Measurements from ENCODE around the gene CLTC.
A peak's percentile ranks its signal among the peaks of the same experiment; 100 is the strongest.

CLTC gene

DNA sequence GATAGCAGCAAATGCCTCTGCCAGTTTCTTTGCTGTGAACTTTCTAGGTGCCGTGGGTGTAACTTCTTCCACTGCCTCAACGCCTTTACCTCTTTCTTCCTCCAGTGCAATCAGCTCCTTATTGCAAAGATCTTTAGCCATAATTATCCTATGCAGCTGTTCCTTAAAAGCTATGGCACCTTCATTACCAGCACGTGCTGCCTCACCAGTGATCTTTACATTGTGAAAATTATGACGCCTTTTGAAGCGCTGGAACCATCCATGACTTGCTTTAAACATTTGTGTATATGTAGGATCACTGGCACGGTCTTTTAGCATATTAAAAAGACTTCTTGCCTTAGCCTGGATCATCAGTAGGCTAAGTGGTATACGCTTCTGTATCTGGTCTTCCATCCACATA lies 79.5 kb downstream of the CLTC start:
- Histone ChIP-seq H3K4me3 (ENCODE audit: low read depth, low read length) (no peak overlapping the region), H3K36me3 (ENCODE audit: insufficient read depth, low read length) (peaks cover 52% of the 10 kb centered on the region), H3K4me1 (ENCODE audit: control insufficient read depth, insufficient read depth, low read length, unreplicated experiment) (no peaks in the 10 kb centered on the region), H3K79me2 (ENCODE audit: control insufficient read depth, insufficient read depth, low read length, unreplicated experiment) (peaks cover 94% of the 10 kb centered on the region), H2AFZ (ENCODE audit: low read length, unreplicated experiment) (no peak overlapping the region), H3K27ac (ENCODE audit: low read depth, low read length) (no peak overlapping the region), H3K27me3 (ENCODE audit: insufficient read depth, low read length) (no peaks in the 10 kb centered on the region)

GRCh38 chr17:59699786-59700185 lies 80.1 kb downstream of the CLTC start:
- Histone ChIP-seq H2AFZ (ENCODE audit: low read length, unreplicated experiment) (no peak overlapping the region), H3K36me3 (ENCODE audit: insufficient read depth, low read length) (peaks cover 46% of the 10 kb centered on the region), H3K27me3 (ENCODE audit: insufficient read depth, low read length) (no peaks in the 10 kb centered on the region), H3K27ac (ENCODE audit: low read depth, low read length) (no peak overlapping the region), H3K4me3 (ENCODE audit: low read depth, low read length) (no peak overlapping the region), H3K79me2 (ENCODE audit: control insufficient read depth, insufficient read depth, low read length, unreplicated experiment) (peaks cover 94% of the 10 kb centered on the region), H3K4me1 (ENCODE audit: control insufficient read depth, insufficient read depth, low read length, unreplicated experiment) (no peaks in the 10 kb centered on the region)

DNA sequence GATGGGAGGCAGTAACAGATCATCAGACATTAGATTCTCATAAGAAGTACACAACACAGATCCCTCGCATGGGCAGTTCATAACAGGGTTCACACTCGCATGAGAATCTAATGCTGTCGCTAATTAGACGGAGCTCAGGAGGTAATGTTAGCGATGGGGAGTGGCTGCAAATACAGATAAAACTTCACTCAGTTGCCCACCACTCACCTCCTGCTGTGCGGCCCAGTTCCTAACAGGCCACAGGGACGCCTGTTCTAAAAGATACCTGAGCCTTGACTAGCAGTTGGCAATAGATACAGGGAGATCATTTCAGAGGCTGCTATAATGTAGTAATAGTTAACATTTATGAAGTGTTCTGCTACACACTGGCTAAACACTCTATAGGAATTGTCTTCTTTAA lies 82.6 kb downstream of the CLTC start:
- H3K79me2 ChIP-seq (ENCODE audit: control insufficient read depth, insufficient read depth, low read length, unreplicated experiment), result peaks cover 97% of the 10 kb centered on the region
- H2AFZ ChIP-seq (ENCODE audit: low read length, unreplicated experiment), result no peak overlapping the region
- no peak overlapping the region for H3K27ac ChIP-seq (ENCODE audit: low read depth, low read length)
- H3K36me3 ChIP-seq (ENCODE audit: insufficient read depth, low read length), result peaks cover 25% of the 10 kb centered on the region
- H3K4me1 ChIP-seq (ENCODE audit: control insufficient read depth, insufficient read depth, low read length, unreplicated experiment), result peaks cover 10% of the 10 kb centered on the region
- H3K27me3 ChIP-seq (ENCODE audit: insufficient read depth, low read length), result no peaks in the 10 kb centered on the region
- no peak overlapping the region for H3K4me3 ChIP-seq (ENCODE audit: low read depth, low read length)

- H2AFZ ChIP-seq (ENCODE audit: low read length, unreplicated experiment), result peak within 1 kb of the TSS; percentile 70
- H3K27me3 ChIP-seq (ENCODE audit: insufficient read depth, low read length), result no peaks in the 10 kb centered on the region
- peak within 1 kb of the TSS; percentile 90 for H3K27ac ChIP-seq (ENCODE audit: low read depth, low read length)
- H3K79me2 ChIP-seq (ENCODE audit: control insufficient read depth, insufficient read depth, low read length, unreplicated experiment), result peaks cover 95% of the 10 kb centered on the region
- H3K4me1 ChIP-seq (ENCODE audit: control insufficient read depth, insufficient read depth, low read length, unreplicated experiment), result peaks cover 20% of the 10 kb centered on the region
- H3K4me3 ChIP-seq (ENCODE audit: low read depth, low read length), result peak within 1 kb of the TSS; percentile 100
- no peaks in the 10 kb centered on the region for H3K36me3 ChIP-seq (ENCODE audit: insufficient read depth, low read length)
Measured at GRCh38 chr17:59707149-59707970, 87.7 kb downstream of the CLTC start, which contains the start of the genes PTRH2 and VMP1. TSS of gene PTRH2 (minus strand) at chr17:59707430. CDS start at chr17:59697978, 9,452 bp downstream. TSS of gene VMP1 (plus strand) at chr17:59707654. CDS start at chr17:59731447, 23,793 bp downstream.

DNA sequence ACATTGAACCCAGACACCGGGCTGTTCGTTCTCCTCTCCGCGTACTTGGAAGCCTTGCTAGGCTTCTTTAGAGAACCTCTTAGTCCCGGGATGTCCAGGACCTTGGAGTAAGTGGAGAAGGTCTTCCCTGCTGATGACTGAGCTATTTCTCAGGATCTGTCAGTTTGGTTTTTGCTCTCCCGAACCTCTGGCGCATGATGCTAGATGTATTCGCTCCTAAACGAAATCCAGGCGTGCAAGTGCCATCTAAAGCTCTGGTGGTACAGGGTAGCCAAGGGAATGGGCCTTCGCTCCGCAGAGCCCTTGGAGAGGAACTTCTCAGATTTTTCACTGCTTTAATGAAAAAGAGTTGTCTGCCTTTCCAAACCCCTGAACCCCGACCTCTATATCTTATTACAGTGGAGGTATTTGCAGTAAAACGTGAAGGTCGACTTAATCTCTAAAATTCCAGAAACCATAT lies 88.3 kb downstream of the CLTC start:
- Histone ChIP-seq H3K79me2 (ENCODE audit: control insufficient read depth, insufficient read depth, low read length, unreplicated experiment) (peaks cover 95% of the 10 kb centered on the region), H3K27me3 (ENCODE audit: insufficient read depth, low read length) (no peaks in the 10 kb centered on the region), H2AFZ (ENCODE audit: low read length, unreplicated experiment) (peak overlapping the region; percentile 70)

GRCh38 chr17:59711936-59712335 lies 92.2 kb downstream of the CLTC start:
- H3K27ac ChIP-seq (ENCODE audit: low read depth, low read length), result no peak overlapping the region
- H3K4me1 ChIP-seq (ENCODE audit: control insufficient read depth, insufficient read depth, low read length, unreplicated experiment), result peaks cover 10% of the 10 kb centered on the region
- H2AFZ ChIP-seq (ENCODE audit: low read length, unreplicated experiment), result no peak overlapping the region
- H3K4me3 ChIP-seq (ENCODE audit: low read depth, low read length), result no peak overlapping the region
- no peaks in the 10 kb centered on the region for H3K27me3 ChIP-seq (ENCODE audit: insufficient read depth, low read length)
- H3K79me2 ChIP-seq (ENCODE audit: control insufficient read depth, insufficient read depth, low read length, unreplicated experiment), result peaks cover 87% of the 10 kb centered on the region
- H3K36me3 ChIP-seq (ENCODE audit: insufficient read depth, low read length), result no peaks in the 10 kb centered on the region

More for the DNA sequence above, 88.3 kb downstream of the CLTC start:
- Histone ChIP-seq H3K4me3 (ENCODE audit: low read depth, low read length) (peak overlapping the region; percentile 100), H3K27ac (ENCODE audit: low read depth, low read length) (peak overlapping the region; percentile 90), H3K4me1 (ENCODE audit: control insufficient read depth, insufficient read depth, low read length, unreplicated experiment) (peaks cover 20% of the 10 kb centered on the region), H3K36me3 (ENCODE audit: insufficient read depth, low read length) (no peaks in the 10 kb centered on the region)

DNA sequence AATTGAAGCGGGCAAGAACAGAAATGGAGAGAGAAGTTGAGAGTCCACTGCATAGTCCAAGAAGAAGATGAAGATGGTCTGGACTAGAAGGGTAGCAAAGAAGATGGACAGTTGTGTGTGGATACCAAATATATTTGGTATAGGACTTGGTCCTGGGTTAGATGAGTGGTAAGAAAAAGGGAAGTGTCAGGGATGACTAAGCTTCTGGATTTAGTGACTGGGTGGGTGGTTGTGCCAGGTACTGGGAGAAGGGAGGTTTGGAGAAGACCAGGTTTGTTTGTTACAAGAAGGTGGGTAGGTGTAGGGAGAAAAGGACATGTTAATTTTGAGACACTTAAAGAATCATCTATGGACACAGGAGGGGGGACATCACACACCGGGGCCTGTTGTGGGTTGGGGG lies 93.2 kb downstream of the CLTC start:
- H2AFZ ChIP-seq (ENCODE audit: low read length, unreplicated experiment), result no peak overlapping the region

GRCh38 chr17:59714255-59714654 lies 94.6 kb downstream of the CLTC start:
- H3K4me1 ChIP-seq (ENCODE audit: control insufficient read depth, insufficient read depth, low read length, unreplicated experiment), result peaks cover 4% of the 10 kb centered on the region

More for the DNA sequence above, 93.2 kb downstream of the CLTC start:
- H3K4me1 ChIP-seq (ENCODE audit: control insufficient read depth, insufficient read depth, low read length, unreplicated experiment), result peaks cover 10% of the 10 kb centered on the region
- peaks cover 91% of the 10 kb centered on the region for H3K79me2 ChIP-seq (ENCODE audit: control insufficient read depth, insufficient read depth, low read length, unreplicated experiment)
- H3K36me3 ChIP-seq (ENCODE audit: insufficient read depth, low read length), result no peaks in the 10 kb centered on the region
- no peak overlapping the region for H3K27ac ChIP-seq (ENCODE audit: low read depth, low read length)
- H3K27me3 ChIP-seq (ENCODE audit: insufficient read depth, low read length), result no peaks in the 10 kb centered on the region
- no peak overlapping the region for H3K4me3 ChIP-seq (ENCODE audit: low read depth, low read length)

GRCh38 chr17:59716427-59716826 lies 96.7 kb downstream of the CLTC start:
- no peaks in the 10 kb centered on the region for H3K36me3 ChIP-seq (ENCODE audit: insufficient read depth, low read length)
- peaks cover 87% of the 10 kb centered on the region for H3K79me2 ChIP-seq (ENCODE audit: control insufficient read depth, insufficient read depth, low read length, unreplicated experiment)
- H3K27me3 ChIP-seq (ENCODE audit: insufficient read depth, low read length), result no peaks in the 10 kb centered on the region
- H2AFZ ChIP-seq (ENCODE audit: low read length, unreplicated experiment), result no peak overlapping the region
- H3K27ac ChIP-seq (ENCODE audit: low read depth, low read length), result no peak overlapping the region
- no peaks in the 10 kb centered on the region for H3K4me1 ChIP-seq (ENCODE audit: control insufficient read depth, insufficient read depth, low read length, unreplicated experiment)
- no peak overlapping the region for H3K4me3 ChIP-seq (ENCODE audit: low read depth, low read length)

More at GRCh38 chr17:59714255-59714654, 94.6 kb downstream of the CLTC start:
- no peak overlapping the region for H2AFZ ChIP-seq (ENCODE audit: low read length, unreplicated experiment)
- no peaks in the 10 kb centered on the region for H3K36me3 ChIP-seq (ENCODE audit: insufficient read depth, low read length)
- peaks cover 88% of the 10 kb centered on the region for H3K79me2 ChIP-seq (ENCODE audit: control insufficient read depth, insufficient read depth, low read length, unreplicated experiment)
- no peaks in the 10 kb centered on the region for H3K27me3 ChIP-seq (ENCODE audit: insufficient read depth, low read length)
- H3K4me3 ChIP-seq (ENCODE audit: low read depth, low read length), result no peak overlapping the region
- no peak overlapping the region for H3K27ac ChIP-seq (ENCODE audit: low read depth, low read length)

GRCh38 chr17:59719526-59719925 lies 99.8 kb downstream of the CLTC start:
- no peaks in the 10 kb centered on the region for H3K27me3 ChIP-seq (ENCODE audit: insufficient read depth, low read length)
- H3K4me1 ChIP-seq (ENCODE audit: control insufficient read depth, insufficient read depth, low read length, unreplicated experiment), result no peaks in the 10 kb centered on the region
- peaks cover 89% of the 10 kb centered on the region for H3K79me2 ChIP-seq (ENCODE audit: control insufficient read depth, insufficient read depth, low read length, unreplicated experiment)
- H2AFZ ChIP-seq (ENCODE audit: low read length, unreplicated experiment), result no peak overlapping the region
- H3K27ac ChIP-seq (ENCODE audit: low read depth, low read length), result no peak overlapping the region
- no peaks in the 10 kb centered on the region for H3K36me3 ChIP-seq (ENCODE audit: insufficient read depth, low read length)
- no peak overlapping the region for H3K4me3 ChIP-seq (ENCODE audit: low read depth, low read length)

- H3K4me3 ChIP-seq (ENCODE audit: low read depth, low read length), result no peak overlapping the region
- no peaks in the 10 kb centered on the region for H3K27me3 ChIP-seq (ENCODE audit: insufficient read depth, low read length)
- no peaks in the 10 kb centered on the region for H3K36me3 ChIP-seq (ENCODE audit: insufficient read depth, low read length)
- no peak overlapping the region for H2AFZ ChIP-seq (ENCODE audit: low read length, unreplicated experiment)
- H3K27ac ChIP-seq (ENCODE audit: low read depth, low read length), result no peak overlapping the region
- H3K4me1 ChIP-seq (ENCODE audit: control insufficient read depth, insufficient read depth, low read length, unreplicated experiment), result peaks cover 8% of the 10 kb centered on the region
- H3K79me2 ChIP-seq (ENCODE audit: control insufficient read depth, insufficient read depth, low read length, unreplicated experiment), result peaks cover 79% of the 10 kb centered on the region
Measured at GRCh38 chr17:59722623-59723022, 102.9 kb downstream of the CLTC start.
